Dermis blood vessel endothelial cell (primary cell): Measurements from ENCODE around the gene PROSER3. TPM values are rescaled to one million over a fixed set of nuclear protein-coding genes. Genes with fewer than 3 reads are reported as not detected.

Experiments
- DNase-seq: peaks from one replicate; pipeline ENCODE4 v3.0.0; 2010
- total RNA-seq: library from RNA; depleted of rRNA; stranded (reverse); fragments of >200 nt; gene quantifications from 2 replicates; pipeline ENCODE4 v1.2.3, GENCODE V29; 2014

PROSER3 gene
- total RNA-seq, 1 donor from 2014 or later, result 3.7 TPM

DNA sequence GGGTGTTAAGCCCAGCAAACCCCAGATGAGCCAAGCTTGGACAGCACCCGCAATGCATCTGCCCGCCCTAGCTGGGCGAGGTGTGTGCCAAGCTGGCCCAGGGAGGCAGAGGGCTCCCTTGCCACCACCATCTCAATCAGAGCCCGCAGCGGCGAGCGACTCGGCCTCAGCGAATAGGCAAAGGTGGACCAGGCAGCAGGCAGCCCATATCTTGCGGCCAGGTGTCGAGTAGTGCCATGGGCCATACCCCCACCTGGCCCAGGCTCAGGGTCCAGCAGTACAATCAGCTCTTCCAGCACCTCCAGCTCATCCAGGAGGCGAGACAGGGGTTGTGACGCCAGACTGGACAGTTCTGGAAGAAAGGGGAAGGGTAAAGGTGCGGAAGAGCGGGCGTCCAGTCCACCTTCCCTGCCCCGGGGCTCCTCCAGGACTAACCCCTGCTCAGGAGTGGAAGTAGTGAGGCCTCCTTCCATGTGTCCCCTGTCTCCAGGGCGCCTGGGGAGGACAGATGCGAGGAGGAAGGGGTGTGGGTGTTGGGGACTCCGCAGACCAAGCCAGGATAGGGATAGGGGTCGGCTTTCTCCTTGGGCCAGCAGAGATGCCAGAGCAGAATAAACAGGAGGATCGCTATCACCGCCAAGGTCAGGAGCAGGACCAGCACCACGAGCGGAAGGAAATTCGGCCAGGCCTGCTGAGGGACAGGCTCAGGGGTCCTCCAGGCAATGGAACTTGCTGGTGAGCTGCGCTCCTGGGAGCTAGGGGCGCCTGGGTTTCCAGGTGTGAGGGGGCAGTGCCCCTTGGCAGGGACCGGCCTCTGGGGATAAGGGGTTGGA lies 18.5 kb upstream of the PROSER3 start:
- no peak for DNase-seq

DNA sequence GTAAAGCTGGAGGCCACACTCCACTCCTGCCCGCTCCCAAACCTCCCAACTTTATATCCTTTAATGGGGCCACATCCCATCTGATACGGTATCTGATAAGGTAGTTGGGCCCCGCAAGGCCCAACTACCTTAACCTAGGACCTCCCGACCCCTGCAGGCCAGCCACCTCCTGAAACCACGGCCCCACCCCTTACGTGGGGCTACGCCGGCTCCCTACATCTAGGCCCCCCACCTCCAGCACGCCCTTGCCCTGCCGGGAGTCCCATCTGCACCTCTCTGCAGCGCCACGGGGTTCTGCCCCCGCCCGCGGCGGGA lies 17.9 kb upstream of the PROSER3 start:
- DNase-seq, result no peak

DNA sequence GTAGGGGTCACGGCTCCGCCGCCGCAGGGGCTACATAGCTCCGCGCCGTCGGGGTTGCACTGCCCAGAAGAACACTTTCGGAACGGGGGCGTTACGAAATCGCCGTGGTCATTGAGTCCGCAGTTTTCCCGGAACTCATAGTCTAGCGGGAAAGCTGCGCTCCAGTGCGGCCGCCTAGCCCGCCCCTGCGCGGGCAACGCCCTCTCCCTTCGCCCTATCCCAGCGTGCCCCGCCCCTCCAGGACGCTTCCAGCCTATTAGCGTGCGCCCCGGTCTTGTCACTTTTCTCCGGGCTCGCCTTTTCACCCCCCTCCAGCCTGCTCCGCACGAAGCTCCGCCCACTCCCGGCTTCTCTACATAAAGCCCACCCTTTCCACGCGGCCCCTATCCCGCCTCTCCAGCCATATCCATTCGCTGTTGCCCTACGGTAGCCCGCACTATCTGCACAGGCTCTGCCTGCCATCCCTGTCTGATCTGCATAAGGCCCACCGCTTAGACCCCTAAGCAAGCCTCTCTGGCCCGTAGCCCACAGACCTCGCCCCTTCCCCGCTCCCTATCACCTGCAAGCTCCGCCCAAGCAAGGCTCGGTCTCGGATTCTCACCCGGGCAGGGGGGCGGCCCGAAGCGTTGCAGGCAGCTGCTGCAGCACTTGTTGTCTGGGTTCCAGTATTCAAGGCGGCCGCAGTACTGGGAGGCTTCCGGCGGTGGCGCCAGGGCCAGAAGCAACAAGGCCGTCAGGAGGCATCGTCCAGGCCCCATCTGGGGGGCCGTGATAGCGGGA lies 17.4 kb upstream of the PROSER3 start:
- DNase-seq, result peak; percentile 96

DNA sequence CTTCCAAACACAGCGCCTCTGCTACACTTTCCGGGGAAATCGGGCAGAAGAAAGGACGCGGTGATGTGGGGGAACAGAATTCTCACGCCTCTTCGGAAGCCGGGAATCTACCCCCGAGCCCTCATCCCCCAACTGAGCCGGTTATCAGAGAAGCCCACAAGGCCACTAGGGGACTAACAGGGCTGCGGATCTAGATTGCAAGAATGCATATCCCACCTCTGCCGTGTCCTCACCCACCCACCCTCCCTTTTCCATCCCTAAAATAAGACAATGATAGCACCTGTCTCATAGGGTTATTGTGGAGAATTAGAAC lies 16.8 kb upstream of the PROSER3 start:
- no peak for DNase-seq

DNA sequence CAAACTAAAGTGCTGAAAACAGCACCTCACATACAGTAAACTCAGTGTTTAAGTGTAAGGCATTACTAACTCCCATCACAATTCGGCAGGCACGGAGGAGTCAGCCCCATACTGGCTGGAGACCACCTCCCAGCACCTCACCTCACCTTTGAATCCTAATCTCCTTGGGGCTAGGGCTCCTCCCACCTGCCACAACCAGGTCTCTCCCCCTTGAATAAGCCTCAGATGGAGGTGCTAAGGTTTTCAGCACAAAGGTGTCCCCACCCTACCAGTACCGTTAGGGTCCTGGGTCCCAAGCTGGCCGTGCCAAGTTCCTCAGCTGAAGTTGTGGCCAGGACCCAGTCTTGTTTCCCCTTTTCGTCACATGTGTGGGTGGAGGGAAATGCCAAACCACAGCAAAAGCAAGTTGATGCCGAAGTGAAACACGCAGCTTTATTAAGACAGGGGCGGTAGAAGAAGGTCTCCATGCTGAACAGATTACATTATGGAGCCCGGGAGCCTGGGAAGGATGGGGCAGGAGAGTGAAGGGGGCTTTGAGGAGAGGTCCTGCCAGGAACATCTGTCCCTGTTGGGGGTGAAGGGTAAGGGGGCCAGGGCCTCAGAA lies 15.8 kb upstream of the PROSER3 start, which contains the start of gene IGFLR1:
Gene IGFLR1 (minus strand): TSS at position 332 of the 604 bp plus-strand sequence. CDS start 1,272 bp downstream, outside the sequence.
- DNase-seq, result no peak

DNA sequence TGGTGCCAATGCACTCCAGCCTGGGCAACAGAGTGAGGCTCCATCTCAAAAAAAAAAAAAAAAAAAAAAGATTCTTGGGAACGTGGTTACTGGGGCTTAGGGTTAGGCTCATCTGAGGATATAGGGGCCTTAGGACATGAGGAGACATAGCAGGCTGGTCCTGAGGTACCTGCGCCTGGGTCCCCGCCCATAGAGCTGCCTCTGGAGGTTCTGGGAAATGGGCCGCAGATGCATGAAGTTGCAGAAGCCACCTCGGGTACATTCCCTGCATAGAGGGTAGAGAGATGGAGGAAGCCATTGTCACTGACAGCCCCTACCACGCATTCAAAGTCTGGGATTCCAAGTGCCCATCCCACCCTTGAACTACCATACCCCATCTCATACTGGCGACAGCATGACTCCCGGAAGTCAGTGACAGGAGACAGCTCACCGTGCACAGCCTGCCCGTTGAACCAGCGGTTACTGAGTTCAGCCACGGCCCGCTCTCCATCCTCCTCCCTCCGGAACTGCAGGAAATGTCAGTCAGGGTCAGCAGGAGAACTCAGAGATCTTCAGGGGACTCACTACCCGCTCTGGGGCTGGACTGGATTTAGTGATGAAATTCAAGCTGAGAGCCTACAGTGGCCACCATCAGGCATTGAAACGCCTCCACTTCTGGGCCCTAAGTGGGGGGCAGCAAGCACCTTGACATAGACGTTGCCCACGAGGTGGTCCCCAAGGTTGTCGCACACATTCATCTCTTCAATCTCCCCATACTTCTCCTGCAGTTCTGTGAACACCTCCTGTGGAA lies 14.1 kb upstream of the PROSER3 start:
- no peak for DNase-seq

DNA sequence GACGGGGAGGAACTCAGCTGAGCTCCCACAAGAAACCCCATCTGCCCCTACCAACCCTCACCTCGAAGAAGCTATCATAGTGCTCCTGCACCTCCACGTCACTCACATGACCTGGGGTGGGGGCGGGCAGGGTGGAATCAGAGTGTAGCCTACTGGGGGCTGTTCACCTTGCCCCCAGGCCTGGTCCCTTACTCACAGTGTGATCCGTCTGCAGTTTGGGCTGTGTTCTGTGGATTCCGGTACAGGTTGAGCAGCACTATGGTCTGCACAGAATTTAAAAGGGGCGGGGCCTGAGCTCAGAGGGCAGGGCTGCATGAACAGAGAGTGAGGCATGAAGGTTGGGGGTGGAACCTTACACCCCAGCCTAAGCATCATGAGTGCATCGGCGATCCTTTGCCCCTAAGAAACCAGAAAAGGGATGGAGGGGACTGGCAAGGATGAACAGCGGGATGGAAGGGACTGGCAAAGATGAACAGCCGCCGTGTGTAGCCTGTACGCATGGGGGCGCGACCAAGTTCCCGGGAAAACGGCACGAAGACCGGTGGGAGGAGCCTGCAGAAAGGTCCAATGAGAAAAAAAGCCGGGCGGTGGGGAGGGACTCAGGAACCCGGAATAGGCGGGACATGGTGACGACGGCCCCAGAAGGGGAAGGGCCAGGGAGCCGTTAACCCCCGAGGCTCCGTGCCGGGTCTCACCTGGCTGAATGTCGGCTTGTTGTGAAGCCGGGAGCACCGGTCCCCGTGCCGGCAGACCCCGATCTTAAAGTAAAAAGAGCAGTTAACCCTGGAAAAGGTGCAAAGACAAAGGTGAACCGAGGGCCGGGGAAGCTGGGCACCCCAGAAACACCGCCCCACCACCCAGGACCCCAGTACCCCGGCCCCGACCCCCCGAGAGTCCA lies 13.3 kb upstream of the PROSER3 start:
- DNase-seq, result peak; percentile 97

DNA sequence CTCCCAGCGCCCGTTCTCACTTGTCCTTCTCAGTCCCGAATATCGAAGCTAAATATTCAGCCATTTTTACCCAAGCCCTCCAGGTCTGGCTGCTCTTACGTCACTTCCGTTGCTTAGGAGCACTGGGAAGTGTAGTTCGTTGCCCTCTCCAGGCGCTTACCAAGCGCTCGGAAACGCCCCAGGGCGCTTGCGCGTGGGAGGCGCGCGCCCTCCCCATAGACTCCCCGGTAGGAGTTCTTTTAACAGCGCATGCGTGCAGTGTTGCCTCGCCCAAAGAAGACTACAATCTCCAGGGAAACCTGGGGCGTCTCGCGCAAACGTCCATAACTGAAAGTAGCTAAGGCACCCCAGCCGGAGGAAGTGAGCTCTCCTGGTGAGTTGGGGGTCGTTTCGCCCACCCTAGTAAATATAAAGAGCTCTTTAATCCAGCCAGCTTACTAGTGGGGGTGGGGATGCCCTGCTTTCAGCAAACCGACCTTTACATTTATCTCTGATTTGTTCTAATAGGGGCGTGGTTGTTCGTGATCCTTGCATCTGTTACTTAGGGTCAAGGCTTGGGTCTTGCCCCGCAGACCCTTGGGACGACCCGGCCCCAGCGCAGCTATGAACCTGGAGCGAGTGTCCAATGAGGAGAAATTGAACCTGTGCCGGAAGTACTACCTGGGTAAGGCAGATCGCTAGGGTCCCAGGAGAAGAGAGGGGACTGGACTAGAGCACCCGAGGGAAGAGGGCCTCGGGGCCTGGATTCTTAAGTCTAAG lies 12.5 kb upstream of the PROSER3 start, which contains the start of the genes PSENEN and U2AF1L4:
Gene PSENEN (plus strand): TSS at position 324 of the 759 bp plus-strand sequence. CDS start 280 bp downstream, at position 604.
Gene U2AF1L4 (minus strand): TSS at position 91 of the 759 bp plus-strand sequence. CDS start 27 bp downstream, at position 64.
- DNase-seq, result peak; percentile 100

DNA sequence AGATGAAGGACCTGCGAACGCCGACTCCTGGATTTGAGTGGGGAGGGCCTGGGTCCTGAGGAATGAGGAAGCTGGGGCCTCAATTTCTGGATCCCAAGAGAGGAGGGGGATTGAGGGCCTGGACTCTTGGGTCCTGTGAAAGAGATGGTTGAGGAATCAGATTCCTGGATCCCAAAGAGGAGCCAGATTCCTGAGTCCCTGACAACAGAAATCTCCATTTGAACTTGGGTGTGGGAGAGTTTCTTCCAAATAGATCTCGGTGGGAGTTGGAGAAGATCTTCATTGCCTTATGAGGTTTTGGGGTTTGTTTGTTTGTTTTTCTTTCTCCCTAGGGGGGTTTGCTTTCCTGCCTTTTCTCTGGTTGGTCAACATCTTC lies 11.9 kb upstream of the PROSER3 start:
- no peak for DNase-seq

DNA sequence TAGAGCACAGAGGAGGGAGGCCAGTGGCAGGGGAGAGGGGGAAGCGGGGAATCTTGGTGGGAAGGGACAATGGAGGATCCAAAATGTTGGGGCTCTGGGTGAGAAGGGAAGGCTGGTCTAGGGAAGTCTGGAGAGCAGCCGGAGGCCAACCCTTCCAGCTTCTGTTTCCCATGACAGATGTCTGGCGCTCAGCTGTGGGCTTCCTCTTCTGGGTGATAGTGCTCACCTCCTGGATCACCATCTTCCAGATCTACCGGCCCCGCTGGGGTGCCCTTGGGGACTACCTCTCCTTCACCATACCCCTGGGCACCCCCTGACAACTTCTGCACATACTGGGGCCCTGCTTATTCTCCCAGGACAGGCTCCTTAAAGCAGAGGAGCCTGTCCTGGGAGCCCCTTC lies 11.4 kb upstream of the PROSER3 start:
- DNase-seq, result no peak

DNA sequence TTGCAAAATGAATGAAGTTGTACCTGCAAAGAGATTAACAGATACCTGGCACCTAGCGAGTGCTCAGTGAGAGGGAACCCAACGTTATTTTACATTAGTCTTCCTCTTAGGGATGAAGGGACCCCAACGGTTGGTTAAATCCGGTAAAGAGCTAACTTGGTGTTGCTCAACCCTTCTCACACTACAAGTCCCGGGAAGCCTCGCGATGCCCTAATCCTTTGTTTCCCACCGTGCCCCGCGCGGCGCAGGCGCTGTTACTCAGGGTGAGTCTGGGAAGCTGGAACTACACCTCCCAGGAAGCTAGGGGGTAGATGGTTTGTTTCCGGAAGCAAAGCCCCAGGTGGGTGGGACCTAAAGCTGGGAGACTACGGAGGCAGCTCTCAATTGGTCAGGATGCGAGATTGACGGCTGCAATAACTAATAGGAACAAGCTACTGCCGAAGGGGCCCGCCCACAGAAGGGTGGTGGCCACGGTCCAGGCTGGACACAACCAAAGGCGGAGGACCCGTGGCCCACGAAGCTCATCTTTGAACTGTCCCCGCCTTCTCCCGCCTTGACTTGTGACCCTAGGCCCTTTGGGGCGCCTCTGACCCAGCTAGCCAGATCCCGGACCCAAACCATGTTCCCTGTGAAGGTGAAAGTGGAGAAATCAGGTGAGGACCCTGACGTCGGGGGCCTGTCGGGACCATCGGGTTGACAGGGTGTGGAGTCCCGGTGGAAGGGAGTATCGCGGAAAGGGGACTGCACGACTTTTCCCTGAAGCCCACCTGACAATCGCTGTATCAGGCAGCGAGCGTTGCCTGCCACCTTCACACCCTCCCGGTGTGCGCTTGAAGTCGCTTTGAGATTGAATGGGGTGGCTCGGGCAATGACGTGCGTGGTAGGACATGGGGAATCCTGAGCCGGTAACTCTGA lies 9.6 kb upstream of the PROSER3 start, which contains the start of gene LIN37:
Gene LIN37 (plus strand): TSS at position 471 of the 915 bp plus-strand sequence. CDS start 149 bp downstream, at position 620.
- peak; percentile 100 for DNase-seq

DNA sequence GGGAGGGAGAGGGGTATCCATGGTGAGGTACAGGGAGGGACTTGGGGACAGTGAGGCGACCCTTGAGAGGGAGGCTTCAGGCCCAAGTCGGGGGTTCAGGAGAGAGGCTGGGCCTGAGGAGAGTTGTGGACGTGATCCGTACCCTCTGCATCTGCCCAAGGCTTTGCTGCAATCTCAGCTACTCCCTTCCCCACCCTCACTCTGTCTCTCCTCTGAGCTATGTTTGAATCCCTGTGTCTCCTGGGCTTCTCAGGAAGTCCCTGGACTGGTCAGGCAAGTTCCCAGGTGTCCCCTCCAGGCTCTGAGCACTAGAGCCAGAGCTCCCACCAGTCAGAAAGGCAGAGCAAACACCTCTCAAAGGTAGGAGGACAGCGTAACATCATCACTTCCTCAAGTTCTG lies 7.8 kb upstream of the PROSER3 start:
- no peak for DNase-seq

DNA sequence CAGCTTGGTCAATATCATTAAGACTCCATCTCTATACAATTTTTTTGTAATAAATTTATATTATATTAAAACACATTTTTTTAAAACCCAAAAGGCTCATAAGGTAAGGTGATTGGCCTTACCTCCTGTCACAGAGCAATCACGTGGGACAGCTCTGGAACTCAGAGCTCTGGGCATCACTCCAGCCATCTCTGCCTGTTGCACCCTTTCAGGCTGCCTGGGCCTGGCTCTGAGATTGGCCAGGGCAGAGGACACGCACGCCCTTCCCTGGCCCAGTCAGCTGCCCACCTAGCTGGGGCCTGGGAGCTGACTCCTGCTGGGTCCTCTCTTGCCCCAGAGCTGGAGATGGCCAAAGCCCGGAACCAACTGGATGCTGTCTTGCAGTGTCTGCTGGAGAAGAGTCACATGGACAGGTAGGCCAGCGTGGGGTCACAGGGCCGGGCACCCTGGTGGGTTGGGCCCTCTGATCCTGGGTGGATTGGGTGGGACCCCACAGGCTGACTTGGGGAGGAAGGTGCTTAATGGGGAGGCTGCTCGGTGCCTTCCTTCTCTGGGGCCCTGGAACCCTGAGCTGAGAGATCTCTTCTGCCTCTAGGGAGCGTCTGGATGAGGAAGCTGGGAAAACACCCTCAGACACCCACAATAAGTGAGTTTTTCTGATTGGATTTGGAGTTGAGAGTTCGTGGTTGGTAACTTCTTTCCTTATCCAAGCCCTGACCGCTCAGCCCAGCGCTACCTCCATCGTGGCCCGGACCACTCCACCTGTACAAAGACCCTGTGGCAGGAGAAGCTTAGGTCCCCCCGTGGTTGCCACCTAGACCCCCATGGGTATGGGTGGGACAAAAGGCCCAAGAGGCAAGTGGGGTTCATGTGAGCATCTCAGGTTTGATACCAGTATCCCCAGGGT lies 5.9 kb upstream of the PROSER3 start:
- no peak for DNase-seq

DNA sequence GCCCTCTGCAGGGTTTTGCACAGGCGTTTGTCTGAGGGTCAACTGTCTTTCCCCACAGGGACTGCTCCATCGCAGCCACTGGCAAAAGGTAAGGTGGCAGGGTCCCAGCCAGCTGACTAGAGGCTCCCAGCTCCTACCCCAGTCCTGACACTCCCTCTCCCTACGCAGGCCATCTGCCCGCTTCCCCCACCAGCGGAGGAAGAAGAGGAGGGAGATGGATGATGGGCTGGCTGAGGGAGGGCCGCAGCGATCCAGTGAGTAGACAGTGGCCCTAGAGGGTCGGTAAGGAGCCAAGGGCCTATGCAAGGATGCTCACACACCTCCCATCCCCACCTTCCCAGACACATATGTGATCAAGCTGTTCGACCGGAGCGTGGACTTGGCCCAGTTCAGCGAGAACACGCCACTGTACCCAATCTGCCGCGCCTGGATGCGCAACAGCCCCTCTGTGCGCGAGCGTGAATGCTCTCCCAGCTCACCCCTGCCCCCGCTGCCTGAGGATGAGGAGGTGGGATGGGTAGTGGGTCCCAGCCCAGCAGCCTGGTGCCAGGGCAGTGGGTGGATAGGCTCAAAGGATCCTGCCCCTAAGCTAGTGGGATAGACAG lies 5.1 kb upstream of the PROSER3 start:
- DNase-seq, result no peak

DNA sequence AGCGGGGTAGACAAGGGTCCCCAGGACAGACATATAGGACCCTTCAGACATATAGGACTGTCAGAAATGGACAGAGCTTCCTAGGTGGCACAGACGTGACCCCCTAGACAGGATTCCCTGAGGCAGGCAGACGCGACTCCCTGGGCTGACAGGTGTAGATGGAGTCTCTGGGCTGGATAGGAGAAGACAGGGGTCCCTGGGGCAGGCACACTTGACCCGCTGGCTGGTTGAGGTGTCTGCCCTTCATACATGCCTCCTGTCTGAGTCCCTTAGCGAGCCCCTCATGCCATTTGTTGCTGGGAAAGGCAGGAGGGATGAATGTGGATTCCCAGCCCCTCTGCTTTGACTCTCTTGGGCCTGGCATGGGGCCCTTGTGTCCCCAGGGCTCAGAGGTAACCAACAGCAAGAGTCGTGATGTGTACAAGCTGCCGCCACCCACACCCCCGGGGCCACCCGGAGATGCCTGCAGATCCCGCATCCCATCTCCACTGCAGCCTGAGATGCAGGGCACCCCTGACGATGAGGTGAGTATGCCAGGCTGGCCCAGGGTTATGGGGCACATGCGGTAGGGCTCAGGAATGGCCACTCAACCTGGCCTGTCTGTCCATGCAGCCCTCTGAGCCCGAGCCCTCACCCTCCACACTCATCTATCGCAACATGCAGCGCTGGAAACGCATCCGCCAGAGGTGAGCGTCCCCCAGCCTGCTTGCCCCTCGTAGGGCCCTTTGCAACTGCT lies 4.2 kb upstream of the PROSER3 start:
- DNase-seq, result no peak

DNA sequence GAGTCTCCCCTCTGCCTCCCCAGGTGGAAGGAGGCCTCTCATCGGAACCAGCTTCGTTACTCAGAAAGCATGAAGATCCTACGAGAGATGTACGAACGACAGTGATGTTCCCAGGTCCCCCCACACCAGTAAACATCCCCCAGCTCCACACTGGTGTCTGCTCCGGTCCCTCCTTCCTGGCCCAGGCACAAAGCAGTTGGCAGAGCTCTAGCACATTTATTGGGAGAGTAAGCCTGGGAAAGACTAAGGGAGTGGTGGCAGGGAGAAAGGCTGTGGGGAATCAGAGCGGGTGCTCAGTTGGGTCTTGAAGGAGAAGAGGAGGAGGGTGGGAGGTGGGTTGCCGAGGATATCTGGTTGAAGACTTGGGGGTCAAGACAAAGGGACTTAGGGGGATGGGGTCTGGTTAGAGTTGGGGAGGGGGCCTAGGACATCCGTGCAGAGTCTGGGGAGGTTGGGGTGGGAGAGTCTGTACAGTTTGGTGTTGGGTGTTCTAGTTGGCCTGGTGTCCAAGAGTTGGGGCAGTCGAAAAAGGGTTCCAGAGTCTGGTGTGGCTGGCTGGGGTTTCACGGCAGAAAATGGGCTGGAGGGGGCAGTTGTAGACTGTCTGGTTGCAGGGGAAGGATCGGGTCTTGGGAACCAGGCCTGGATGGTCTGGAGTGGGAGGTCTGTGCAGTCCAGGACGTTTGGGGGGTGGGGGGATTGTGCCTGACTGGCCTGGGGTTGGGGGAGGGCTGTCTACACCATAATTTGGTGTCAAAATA lies 3.4 kb upstream of the PROSER3 start:
- DNase-seq, result no peak
